GM21423 (cell line): Measurements from ENCODE around the gene SNX27.

Experiments
- ATAC-seq: cut with Tn5 transposase; IDR thresholded peaks from one replicate; pipeline ENCODE4 v1.9.1; 2021; ENCODE audit warnings: mild to moderate bottlenecking, moderate library complexity; ENCODE audit not compliant: unreplicated experiment

Gene SNX27

DNA sequence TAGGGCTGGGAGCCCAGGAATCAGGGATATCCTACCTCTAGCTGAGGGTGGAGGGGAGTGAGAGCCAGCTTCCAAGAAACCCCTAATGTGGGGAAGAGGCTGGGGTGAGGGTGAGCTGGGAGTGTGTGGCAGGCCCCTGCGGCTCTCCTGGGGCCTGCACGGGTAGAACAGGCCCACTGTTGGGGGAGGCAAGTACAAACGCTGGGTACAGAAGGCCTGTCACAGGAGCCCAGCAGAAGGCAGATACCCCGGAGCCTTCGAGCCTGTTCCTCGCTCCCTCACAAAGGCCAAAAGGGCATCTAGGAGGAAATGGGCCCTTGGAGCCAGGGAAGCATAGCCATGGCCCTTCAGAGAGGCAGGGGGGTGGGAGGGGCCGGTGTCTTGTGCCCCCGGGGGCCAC lies 91.1 kb downstream of the SNX27 start:
- no peak for ATAC-seq

DNA sequence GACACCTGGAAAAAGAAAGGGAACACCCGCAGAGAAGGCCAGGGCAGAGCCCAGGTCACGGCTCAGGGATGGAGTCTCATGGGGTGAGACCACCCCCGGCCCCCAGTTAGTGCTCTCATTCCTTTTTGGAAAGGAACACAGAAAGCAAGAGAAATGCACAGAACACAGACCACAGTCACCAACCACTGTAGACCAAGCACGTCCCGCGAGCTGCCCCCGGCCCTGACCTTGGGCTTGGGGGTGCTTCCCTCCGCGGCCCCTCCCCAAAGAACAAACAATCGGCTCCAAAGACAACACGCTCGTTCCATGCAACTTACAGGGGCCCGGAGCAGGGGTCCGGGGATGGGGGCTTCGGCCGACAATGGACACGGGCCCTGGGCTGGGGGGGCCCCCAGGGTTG lies 92.0 kb downstream of the SNX27 start:
- ATAC-seq: no peak

DNA sequence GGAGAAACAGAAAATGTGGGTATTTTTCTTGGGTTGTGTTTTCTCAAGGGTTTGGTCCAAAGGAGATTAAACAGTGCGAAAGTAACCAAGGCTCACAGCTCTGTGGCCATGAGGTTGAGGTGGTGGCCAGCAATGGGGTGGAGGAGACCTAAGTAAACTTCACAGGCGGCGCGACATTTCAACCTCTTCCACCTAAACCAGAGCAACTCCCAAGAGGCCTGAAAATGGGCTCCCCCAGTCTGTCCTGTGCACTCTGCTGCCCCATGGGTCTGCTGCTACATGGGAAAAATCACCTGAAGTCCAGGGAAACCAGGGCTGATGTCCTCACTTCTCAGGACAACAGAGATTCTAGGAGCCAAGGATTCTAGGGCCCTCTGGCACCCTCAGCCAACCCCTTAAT lies 92.4 kb downstream of the SNX27 start:
- no peak for ATAC-seq

DNA sequence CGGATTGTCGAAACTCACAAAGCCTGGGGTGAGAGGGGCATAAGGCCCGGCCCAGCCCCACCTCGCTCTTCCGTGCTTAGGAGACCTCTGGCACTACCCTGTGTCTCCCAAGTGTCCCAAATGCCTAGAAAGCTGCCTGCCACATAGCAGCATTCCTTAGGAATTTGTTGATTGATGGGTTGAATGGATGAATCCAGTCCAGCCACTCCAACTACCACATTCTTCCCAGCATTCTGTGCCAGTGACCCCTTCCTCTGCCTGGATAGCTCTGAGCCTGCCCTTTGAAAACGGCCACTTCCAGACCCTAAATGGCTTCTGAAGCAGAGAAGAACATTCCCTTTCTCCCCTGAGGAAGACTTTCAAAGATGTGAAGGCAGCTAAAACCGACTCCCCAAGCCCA lies 93.3 kb downstream of the SNX27 start:
- ATAC-seq: no peak

DNA sequence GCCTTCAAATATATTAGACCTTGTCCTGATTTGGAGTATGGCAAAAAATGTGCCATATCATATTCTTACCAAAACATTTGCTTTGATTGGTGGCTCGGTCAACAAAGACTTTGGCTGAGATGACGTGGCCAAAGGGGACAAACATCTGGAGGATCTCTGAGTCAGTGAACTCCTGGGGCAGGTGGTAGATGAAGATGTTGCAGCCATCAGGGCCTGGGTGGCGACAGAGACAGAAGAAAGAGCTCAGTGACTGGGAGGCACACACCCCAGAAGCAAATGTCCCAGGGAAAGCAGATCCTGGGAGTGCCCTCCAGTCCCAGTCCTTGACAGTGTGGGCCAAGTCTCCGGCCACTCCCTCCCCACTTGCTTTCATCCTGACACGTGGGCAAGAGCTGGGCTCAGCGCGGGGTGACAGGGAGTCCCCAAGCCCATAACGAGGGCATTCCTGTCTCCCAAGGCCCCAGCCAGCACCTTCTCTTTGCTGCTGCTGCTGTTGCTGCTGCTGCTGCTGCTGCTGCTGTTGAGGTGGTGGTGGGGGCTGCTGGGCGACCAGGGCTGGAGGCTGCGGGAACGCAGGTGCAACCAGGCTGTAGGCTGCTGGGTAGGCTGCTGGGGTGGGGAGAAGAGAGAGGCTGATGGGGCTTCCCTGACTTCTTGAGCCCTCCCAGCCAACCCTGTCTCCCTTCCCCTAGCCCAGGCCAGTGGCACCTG lies 94.1 kb downstream of the SNX27 start:
- ATAC-seq: no peak

DNA sequence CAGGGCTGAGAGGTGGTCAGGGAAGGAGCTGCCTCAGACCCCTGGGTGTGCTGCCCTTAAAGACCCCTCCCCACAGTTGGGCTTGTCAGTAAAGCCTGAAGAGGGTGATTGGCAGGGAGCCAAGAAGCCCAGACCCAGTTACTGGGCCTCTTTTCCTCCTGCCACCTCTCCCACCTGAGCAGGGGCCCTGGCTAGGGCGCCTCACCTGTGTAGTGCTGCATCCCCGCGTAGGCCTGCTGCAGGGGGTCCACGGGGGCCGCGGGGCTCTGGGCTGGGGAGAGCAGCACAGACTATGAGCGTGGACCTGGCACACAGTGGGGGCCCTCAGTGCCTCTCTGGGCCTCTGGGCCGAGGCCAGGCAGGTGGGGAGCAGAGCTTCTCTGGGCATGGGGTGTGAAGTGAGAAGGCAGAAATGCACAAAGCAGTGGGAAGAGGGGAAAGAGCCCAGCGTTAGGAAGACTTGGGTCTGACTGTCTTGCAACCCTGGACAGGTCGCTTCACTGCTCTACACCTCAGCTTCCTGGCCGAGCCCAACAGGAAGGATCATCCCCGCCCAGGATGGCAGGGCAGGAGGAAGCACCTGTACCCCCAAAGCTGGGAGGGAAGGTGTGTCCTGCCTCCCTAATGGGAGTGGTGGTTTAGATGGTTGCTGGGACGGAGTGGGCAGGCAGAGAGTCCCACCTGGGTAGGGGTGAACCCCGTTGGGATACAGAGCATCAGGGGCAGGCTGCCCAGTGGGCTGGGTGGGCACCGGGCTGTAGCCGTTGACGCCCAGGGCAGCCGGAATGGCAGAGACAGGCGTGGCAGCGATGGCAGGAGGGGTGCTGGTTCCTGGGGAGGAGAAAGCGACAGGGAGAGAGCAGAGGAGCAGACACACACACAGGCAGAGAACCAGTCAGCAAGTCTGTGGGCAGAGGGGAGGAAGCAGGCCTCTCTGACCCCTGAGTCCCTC lies 94.9 kb downstream of the SNX27 start:
- ATAC-seq: no peak

DNA sequence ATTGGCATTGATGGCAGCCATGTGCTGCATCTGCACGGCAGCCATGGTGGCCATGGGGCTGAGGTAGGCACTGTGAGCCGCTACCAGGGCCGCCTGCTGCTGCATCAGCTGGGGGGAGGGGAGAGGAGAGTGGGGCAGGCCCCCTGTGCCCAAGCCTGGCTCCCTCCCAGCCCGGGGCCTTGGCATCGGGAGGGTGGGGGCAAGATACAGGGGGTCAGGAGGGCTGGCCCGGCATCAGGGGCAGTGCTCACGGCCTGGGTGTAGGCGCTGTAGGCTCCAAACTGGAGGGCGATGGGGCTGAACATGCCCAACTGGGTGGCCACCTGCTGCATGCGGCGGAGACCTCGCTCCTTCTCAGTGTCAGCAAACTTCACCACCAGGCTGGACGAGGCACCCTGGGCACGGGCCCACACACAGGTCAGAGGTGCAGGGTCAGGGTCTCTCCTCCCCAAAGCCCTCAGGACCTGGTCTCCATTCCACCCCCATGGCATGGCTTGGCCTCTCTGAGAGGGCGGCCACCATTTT lies 95.8 kb downstream of the SNX27 start:
- no peak for ATAC-seq

DNA sequence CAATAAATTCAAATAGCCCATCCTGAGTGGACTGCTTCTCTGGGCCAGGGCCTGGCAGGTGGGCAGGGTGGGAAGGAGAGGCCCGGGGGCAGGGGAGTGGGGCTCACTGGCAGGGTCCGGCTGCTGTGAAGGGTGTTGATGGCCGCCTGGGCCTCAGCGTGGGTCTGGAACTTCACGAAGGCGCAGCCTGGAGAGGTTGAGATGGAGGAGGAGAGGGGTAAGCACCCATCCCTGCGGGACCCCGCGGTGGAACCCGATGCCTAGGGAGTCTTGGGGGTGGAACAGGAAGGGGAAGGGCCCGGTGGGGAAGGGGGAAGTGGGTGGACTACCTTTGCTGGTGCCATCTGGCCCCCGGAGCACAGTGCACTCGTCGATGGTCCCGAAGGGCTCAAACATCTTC lies 97.0 kb downstream of the SNX27 start:
- ATAC-seq: no peak

DNA sequence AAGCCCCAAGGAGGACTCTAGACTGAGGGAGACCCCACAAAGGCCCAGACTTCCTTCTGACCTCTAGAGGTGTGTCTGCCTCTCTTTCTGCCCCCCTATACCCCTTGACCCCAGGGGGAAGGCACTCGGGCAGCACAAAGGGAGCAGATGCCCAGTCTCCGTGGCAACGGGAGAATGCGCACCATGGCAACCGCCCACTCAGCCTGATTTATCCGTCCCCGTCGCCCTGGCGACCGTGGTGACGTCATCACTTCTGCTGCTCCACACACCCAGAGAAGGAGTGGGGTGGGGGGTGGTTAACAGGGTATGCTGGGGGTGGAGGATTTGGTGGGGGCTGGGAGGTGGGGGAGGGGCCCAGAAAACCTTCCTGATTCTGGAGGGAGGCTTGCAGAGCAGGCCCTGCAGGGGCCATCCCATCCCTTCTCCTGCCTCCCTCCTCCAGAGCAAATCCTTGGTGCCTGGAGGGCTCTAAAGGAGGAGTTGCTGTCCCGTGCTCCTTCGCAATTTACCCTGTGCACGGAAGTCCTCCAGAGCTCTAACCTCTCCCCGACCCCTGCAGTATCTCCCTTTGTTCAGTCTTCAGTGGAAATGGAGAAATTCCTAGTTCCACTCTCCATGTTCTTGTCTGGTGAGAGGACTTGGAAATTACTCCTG lies 98.5 kb downstream of the SNX27 start:
- no peak for ATAC-seq

DNA sequence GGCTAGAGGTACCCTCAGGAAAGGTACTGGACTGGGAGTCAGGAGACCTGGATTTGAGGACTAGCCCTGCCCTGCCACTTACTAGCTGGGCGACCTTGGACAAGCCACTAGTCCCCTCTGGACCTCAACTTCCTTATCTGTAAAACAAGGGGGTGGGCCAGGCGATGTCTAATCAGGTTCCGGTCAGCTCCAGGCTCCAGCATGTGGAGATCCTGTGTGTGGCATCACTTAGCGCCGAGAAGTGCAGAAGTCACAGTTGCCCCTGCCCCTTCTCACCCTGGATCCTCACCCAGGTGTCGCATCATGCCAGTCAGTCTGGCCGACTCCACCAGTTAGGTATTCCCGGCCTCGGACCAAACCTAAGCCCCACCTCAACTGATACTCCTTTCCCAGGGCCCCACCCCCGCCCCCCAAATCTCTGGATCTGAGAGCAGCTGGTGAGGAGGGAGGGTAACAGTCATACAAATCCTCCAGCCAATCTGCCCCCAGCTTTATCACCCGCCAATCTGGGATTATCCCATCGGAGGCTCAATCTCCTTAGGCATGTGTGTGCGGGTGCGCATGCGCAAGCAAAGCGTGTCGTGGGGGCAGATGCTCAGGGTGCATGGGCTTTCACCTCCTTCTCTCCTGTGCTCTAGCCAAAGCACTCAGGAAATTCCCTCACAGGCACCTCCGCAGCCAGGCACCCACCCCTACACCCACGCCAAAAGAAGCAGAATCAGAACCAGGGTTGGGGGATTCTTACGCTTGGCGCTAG lies 99.4 kb downstream of the SNX27 start:
- ATAC-seq: no peak

DNA sequence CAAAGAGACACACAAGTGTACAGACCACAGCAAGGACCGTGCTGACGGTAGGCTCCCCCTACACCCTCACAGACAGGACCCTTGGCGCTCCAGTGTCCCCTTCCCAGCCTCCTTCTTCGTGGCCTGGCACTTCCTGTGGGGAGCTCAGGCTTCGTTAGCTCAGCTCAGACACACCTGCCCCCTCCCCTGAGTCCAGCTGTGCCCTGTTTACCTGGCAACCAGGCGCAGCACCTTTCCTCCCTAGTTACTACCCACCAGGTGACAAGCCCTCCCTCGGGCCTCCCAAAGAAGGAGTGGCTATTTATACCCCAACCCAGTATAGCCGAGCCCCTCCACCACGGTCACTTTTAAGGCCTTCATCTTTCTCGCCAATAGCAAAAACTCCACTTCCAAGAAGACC lies 100.1 kb downstream of the SNX27 start:
- no peak for ATAC-seq

DNA sequence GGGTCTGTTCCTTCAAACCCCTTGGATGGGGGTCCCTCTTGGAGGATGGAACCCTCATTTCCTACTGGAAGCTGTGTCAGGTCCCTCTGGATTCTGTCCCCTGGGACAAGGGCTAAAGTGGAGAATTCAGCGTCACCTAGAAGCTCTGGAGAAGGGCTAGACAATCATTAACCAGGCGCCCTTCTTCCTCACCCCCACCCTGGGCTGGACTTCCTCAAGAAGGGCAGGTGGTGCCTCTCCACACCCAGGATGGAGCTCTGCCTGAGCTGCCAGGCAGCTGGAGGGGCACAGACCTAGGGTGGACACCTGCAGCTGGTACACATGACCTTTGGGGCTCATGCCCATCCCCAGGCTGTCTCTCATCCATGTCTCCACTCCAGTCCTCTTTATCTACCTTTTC lies 101.2 kb downstream of the SNX27 start:
- no peak for ATAC-seq

DNA sequence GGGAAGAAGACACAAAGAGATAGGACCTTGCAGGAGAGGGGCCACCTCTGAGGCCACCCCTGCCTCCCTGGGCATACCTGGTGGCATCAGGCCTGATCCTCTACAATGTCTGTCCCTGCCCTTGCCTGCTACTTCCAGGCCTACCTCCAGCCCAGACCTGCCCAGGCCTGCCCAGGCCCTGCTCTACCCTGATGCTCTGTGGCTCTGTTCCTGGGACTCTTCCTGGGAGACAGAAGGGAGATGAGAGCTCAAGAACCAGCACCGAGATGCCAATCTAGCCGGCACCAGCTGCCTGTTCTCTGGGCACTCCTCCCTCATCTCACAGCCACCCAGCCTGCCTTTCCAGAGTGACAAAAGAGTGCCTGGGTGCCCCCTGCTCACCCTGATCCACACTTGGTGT lies 102.0 kb downstream of the SNX27 start:
- ATAC-seq: no peak

DNA sequence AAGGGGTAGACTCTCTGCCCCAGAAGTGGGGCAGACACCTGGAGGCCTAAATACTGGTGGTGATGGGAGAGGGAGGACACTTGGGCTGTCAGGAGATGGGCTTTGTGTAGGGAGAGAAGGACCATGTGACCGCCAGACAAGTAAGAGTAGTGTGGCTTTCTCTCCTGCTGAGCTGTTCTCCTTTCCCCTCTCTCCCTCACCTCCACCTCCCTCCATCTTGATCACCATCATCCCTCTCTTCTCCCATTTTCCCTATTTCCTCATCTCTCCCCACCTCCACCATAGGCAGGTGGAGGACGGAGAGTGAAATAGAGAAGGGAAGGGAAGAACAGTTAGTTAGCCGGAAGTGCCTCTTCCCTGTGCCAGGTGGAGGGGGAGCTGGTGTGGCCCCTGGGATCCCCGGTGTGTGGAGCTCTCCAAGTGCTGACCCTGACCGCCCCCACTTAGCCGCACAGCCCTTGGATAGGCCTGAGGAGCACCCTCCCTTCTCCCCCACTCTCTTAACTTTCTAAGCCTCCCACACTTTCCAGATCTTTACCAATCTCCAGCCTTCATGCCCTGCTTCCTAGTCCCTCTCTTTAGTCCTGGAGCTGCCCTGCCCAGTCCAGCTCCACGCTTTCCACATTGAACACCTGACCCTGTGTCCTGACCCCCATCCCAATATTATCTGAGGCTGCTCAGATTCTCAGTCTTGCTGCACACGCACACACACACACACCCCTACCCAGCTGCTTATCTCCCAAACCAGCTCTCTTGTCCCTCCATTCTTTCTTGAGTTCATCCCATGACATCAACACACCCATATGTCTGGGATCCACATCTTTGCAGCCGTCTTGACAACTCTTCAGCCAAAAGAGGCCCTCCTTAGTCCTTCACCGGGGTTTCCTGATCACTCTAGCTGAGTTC lies 103.2 kb downstream of the SNX27 start:
- ATAC-seq: no peak

DNA sequence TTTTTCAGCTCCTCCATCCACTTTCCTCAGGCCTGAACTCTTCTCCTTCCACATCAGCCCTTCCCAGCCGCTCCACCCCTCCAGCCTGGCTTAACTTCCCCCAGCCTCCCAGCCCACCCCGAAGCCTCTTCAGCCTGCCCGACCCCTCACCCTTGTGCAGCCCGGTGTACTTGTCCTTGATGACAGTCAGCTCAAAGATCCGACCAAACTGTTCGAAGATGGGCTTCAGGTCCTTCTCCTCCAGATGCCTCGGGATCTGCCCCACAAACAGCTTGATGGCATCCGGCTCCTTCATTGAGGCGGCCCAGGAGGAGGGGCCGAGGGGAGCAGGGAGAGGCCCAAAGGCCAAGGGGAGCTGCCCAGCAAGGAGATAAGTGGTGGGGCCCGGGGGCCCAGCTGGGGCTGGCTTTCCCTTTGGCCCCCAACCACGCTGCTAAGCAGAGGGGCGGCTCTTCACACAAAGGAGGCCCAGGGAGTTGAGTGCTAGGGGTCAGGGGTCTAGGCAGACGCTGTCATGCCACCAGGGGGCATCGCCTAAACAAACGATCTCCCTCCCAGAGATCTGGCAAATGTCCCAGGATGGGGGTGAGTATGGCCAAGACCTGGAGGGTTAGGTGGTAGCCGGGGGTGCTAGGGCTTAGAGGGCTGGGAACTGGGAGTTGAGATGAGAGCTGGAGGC lies 104.0 kb downstream of the SNX27 start:
- no peak for ATAC-seq

DNA sequence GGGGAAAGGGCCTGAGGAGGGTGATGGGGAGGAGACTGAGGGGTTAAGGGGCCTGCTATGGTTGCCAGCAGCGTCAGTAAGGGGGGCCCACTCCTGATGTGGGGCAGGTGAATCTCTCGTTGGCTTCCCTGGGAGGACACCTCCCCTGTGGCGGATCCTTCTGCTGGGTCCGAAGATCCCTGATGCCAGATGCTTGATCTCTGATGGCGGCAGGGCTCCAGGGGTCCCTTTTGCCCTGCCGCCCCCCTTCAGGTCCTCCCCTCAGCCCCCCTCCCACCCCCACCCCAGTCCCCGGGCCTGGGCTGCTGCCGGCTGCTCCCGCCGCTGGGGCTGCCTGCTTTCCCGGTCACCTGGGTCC lies 104.5 kb downstream of the SNX27 start:
- ATAC-seq: no peak

DNA sequence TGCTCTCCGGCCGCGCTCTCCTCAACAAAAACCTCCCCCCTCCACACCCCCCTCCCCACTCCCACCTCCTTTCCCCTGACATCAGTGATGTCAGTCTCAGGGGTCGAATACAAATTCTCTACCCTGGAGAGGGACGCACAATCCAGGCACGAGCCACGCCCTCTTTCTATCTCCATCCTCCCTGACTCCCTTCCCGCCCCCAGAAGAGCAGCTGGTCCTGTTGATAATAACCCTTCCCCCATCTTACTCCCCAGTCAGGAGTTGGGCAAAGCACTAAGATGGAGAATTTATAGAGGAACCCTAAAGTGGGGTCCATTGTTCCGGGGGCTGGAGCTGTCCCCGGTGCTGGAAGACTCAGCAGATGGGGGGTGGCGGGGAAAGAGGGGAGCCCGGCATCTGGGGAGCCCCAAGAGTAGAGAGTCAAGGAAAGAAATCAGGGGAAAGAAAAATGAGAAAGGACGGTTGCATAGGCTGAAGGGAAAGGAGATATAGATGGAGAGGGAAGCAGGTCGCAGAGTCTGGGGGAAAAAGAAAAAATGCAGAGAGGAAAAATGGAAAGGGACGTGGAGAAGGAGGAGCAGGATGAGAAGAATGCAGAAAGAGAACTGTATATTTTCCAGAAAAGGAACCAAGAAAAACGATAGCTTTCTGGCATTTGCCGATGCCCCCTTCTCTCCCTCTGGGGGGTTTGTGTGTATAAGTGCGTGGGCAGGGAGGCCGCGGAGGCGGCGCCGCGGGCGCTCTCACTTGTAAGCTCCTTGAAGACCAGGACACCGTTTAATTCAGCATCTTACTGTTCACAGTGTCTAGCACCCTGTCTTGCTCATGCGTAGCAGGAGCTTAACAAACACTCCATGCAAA lies 105.2 kb downstream of the SNX27 start, which contains the start of gene CELF3:
Gene CELF3 (minus strand): TSS at position 33 of the 861 bp plus-strand sequence. CDS start 783 bp downstream, outside the sequence.
- no peak for ATAC-seq

DNA sequence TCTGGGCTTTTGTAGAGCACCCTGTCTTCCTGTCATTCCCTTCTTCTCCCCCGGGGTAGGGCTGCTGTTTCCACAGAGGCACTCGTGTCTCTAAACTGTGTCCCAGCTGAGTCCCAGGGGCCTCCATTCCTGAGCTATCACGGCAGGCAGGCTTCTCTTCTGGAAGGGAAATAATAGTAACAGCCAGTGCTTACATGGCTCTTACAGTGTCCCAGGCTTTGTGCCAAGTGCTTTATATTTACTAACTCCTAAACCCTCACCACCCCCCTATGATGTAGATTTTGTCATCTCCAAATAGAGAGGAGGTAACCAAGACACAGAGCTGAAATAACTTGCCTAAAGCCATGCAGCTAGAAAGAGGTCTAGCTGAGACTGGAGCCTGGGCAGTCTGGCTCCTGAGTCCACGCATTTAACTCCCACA lies 106.2 kb downstream of the SNX27 start:
- ATAC-seq: no peak
